ENCODE data around the gene COL18A1. TPM values are rescaled to one million over a fixed set of nuclear protein-coding genes. Genes with fewer than 3 reads are reported as not detected.
"Not testable (repeated sequence)": the region's sequence is repeated elsewhere in the genome, so short reads cannot be mapped to it uniquely, and the experiment has no call there.

Gene COL18A1
- total and polyA plus RNA-seq, 4 donors: 44.9 to 308 (median 232) TPM

GRCh38 chr21:45362077-45362747, 42.8 kb upstream of the COL18A1 start:
- WGBS: 87% methylated on average over 15 of the region's 15 CpGs
- TF ChIP-seq RXRA (IDR thresholded peaks at IDR 0.05): no peak
- no peak for TF ChIP-seq FOXA1 (IDR thresholded peaks at IDR 0.05)
- no peak for TF ChIP-seq MAX (IDR thresholded peaks at IDR 0.05)
- no peak for TF ChIP-seq EGR1 (IDR thresholded peaks at IDR 0.05; ENCODE audit: low read depth in 2 of 2)
- TF ChIP-seq FOXA2 (IDR thresholded peaks at IDR 0.05): no peak
- TF ChIP-seq YY1 (IDR thresholded peaks at IDR 0.05): no peak
- TF ChIP-seq ZBTB33 (IDR thresholded peaks at IDR 0.05): no peak
- no peak for TF ChIP-seq HNF4G (IDR thresholded peaks at IDR 0.05)
- no peak for TF ChIP-seq HNF4A (conservative IDR thresholded peaks at IDR 0.05)
- no peak for TF ChIP-seq TAF1 (conservative IDR thresholded peaks at IDR 0.05)
- TF ChIP-seq GABPA (IDR thresholded peaks at IDR 0.05 in 1 of 2, conservative IDR thresholded peaks at IDR 0.05 in 1 of 2): no peak
- no peak for TF ChIP-seq RAD21 (IDR thresholded peaks at IDR 0.05)
- no peak for DNase-seq (ENCODE audit: low spot score)

GRCh38 chr21:45362748-45363145, 42.2 kb upstream of the COL18A1 start:
- Histone ChIP-seq H3K9ac (ENCODE audit: low read depth in 1 of 2, low read length in 2 of 2) (no peak overlapping the region), H3K9me3 (ENCODE audit: control insufficient read depth in 4 of 4, low read length in 3 of 4) (no peaks in the 10 kb centered on the region), H3K4me1 (ENCODE audit: control insufficient read depth in 4 of 4, insufficient read depth in 4 of 4, low read length in 3 of 4) (peaks cover 0 to 4% (median 0%) of the 10 kb centered on the region in 4 donors), H3K36me3 (ENCODE audit: control insufficient read depth in 4 of 4, insufficient read depth in 3 of 4, low read depth in 1 of 4, low read length in 3 of 4) (no peaks in the 10 kb centered on the region), H3K4me3 (ENCODE audit: low read depth in 1 of 3, low read length in 3 of 3) (no peak overlapping the region), H3K27ac (ENCODE audit: low read depth in 1 of 2, low read length in 2 of 2) (peak overlapping the region; percentile 19 to 81), H3K27me3 (ENCODE audit: control insufficient read depth in 4 of 4, insufficient read depth in 4 of 4, low read length in 3 of 4) (no peaks in the 10 kb centered on the region)
- DNase-seq (ENCODE audit: low spot score): no peak
- 94% methylated on average over 14 of the region's 14 CpGs for WGBS
- TF ChIP-seq CTCF (IDR thresholded peaks at IDR 0.05; ENCODE audit: low read depth, low read length, missing input control) (no peak), MAX (IDR thresholded peaks at IDR 0.05) (no peak), FOXA2 (IDR thresholded peaks at IDR 0.05) (no peak), SP1 (IDR thresholded peaks at IDR 0.05) (no peak), TAF1 (conservative IDR thresholded peaks at IDR 0.05) (no peak), GABPA (IDR thresholded peaks at IDR 0.05 in 1 of 2, conservative IDR thresholded peaks at IDR 0.05 in 1 of 2) (no peak), YY1 (IDR thresholded peaks at IDR 0.05) (no peak), REST (IDR thresholded peaks at IDR 0.05) (no peak), EGR1 (IDR thresholded peaks at IDR 0.05; ENCODE audit: low read depth in 2 of 2) (no peak), ZBTB33 (IDR thresholded peaks at IDR 0.05) (no peak)

More at GRCh38 chr21:45362077-45362747, 42.8 kb upstream of the COL18A1 start:
- Histone ChIP-seq H3K36me3 (ENCODE audit: control insufficient read depth in 4 of 4, insufficient read depth in 3 of 4, low read depth in 1 of 4, low read length in 3 of 4) (no peaks in the 10 kb centered on the region), H3K4me3 (ENCODE audit: low read depth in 1 of 3, low read length in 3 of 3) (no peak overlapping the region), H3K27ac (ENCODE audit: low read depth in 1 of 2, low read length in 2 of 2) (peak overlapping the region; percentile 19 to 81), H3K27me3 (ENCODE audit: control insufficient read depth in 4 of 4, insufficient read depth in 4 of 4, low read length in 3 of 4) (no peaks in the 10 kb centered on the region), H3K9me3 (ENCODE audit: control insufficient read depth in 4 of 4, low read length in 3 of 4) (no peaks in the 10 kb centered on the region), H3K4me1 (ENCODE audit: control insufficient read depth in 4 of 4, insufficient read depth in 4 of 4, low read length in 3 of 4) (peaks cover 0 to 4% (median 0%) of the 10 kb centered on the region in 4 donors), H3K9ac (ENCODE audit: low read depth in 1 of 2, low read length in 2 of 2) (no peak overlapping the region)

GRCh38 chr21:45363272-45363671, 41.7 kb upstream of the COL18A1 start:
- H3K27ac ChIP-seq (ENCODE audit: low read depth in 1 of 2, low read length in 2 of 2): peak overlapping the region; percentile 75 to 81
- H3K9me3 ChIP-seq (ENCODE audit: control insufficient read depth in 4 of 4, low read length in 3 of 4); H3K9ac ChIP-seq (ENCODE audit: low read depth in 1 of 2, low read length in 2 of 2); H3K36me3 ChIP-seq (ENCODE audit: control insufficient read depth in 4 of 4, insufficient read depth in 3 of 4, low read depth in 1 of 4, low read length in 3 of 4); H3K4me3 ChIP-seq (ENCODE audit: low read depth in 1 of 3, low read length in 3 of 3); DNase-seq (ENCODE audit: low spot score); H3K27me3 ChIP-seq (ENCODE audit: control insufficient read depth in 4 of 4, insufficient read depth in 4 of 4, low read length in 3 of 4); H3K4me1 ChIP-seq (ENCODE audit: control insufficient read depth in 4 of 4, insufficient read depth in 4 of 4, low read length in 3 of 4): not testable (repeated sequence)
- WGBS: 95% methylated on average over 19 of the region's 19 CpGs

Measured in liver (tissue), 9 donors.